AG09319 (cell line): Measurements from ENCODE around the gene UBE2S.
"Not testable (repeated sequence)": the region's sequence is repeated elsewhere in the genome, so short reads cannot be mapped to it uniquely, and the experiment has no call there.

ENCODE experiments used
- DNase-seq: peaks from one replicate; pipeline ENCODE4 v3.0.0-alpha.2; 2010; ENCODE audit warnings: low read depth; ENCODE audit errors: extremely low read depth
- CTCF ChIP-seq: IDR thresholded peaks from 2 replicates; pipeline ENCODE4 v1.5.1; 2011; ENCODE audit warnings: low read depth, mild to moderate bottlenecking, inconsistent platforms, low read length, moderate library complexity

The UBE2S gene

GRCh38 chr19:55408533-55408872 lies 915 bp upstream of the UBE2S start:
- no peak for DNase-seq
- no peak for TF ChIP-seq CTCF

- no peak for TF ChIP-seq CTCF
These were observed 378 bp upstream of the UBE2S start for GRCh38 chr19:55407800-55408532.

GRCh38 chr19:55406826-55407549 lies 600 bp downstream of the UBE2S start:
- no peak for DNase-seq
- TF ChIP-seq CTCF, result no peak

More at GRCh38 chr19:55407800-55408532, 378 bp upstream of the UBE2S start:
- DNase-seq, result peak; percentile 99

- no peak for DNase-seq
- no peak for TF ChIP-seq CTCF
These were observed 1.3 kb downstream of the UBE2S start for GRCh38 chr19:55406091-55406825.

- TF ChIP-seq CTCF, result no peak
- no peak for DNase-seq
These were observed 1.9 kb downstream of the UBE2S start for GRCh38 chr19:55405638-55406037.

GRCh38 chr19:55402509-55402908 lies 5.1 kb downstream of the UBE2S start:
- DNase-seq, result no peak
- no peak for TF ChIP-seq CTCF

- not testable (repeated sequence) for DNase-seq
These were observed 6.2 kb downstream of the UBE2S start for GRCh38 chr19:55401390-55401789.
